Erythroblast (primary cell): ENCODE data around the gene SLC4A9.

Source experiments
- GATA1 ChIP-seq: IDR thresholded peaks from 2 replicates; pipeline ENCODE4 v1.6.1; 2011; ENCODE audit warnings: low read depth, mild to moderate bottlenecking, control low read depth, low read length, moderate library complexity
- POLR2A ChIP-seq: IDR thresholded peaks from 2 replicates; pipeline ENCODE4 v1.6.1; 2011; ENCODE audit warnings: mild to moderate bottlenecking, low read length

- TF ChIP-seq POLR2A (no peak), GATA1 (no peak)
Observed at GRCh38 chr5:140342287-140342686, 17.7 kb upstream of the SLC4A9 start.
